ENCODE results near the gene SUGCT.

DNA sequence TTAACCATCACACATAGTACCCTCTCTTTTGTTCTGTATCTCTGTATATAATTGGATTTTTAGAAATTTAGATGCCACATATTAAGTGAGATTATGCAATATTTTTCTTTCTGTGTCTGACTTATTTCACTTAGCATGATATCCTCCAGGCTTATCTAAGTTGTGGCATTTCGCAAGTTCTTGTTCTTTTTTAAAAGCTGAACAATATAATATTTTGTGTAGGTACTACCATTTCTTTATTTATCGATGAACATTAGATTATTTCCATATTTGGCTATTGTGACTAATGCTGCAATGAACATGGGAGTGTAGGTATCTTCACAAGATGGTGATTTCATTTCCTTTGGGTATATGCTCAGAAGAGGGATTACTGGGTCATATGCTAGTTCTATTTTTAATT is 295.0 kb downstream of the SUGCT start:
- TF ChIP-seq RAD21 (IDR thresholded peaks at IDR 0.05; ENCODE audit: low read length) (no peak), POLR2AphosphoS5 (IDR thresholded peaks at IDR 0.05; ENCODE audit: low read depth, low read length) (no peak), MXI1 (IDR thresholded peaks at IDR 0.05; ENCODE audit: low read depth, low read length) (no peak), EP300 (IDR thresholded peaks at IDR 0.05; ENCODE audit: borderline replicate concordance in 1 of 2, low read depth in 1 of 2, low read length in 1 of 2) (no peak), GATA2 (CRISPR knock-in tag; IDR thresholded peaks at IDR 0.05) (no peak), TAF1 (IDR thresholded peaks at IDR 0.05; ENCODE audit: borderline replicate concordance, low read depth, low read length) (no peak), GABPA (IDR thresholded peaks at IDR 0.05; ENCODE audit: low read depth) (no peak)
- TF ChIP-seq, protein P1, sequence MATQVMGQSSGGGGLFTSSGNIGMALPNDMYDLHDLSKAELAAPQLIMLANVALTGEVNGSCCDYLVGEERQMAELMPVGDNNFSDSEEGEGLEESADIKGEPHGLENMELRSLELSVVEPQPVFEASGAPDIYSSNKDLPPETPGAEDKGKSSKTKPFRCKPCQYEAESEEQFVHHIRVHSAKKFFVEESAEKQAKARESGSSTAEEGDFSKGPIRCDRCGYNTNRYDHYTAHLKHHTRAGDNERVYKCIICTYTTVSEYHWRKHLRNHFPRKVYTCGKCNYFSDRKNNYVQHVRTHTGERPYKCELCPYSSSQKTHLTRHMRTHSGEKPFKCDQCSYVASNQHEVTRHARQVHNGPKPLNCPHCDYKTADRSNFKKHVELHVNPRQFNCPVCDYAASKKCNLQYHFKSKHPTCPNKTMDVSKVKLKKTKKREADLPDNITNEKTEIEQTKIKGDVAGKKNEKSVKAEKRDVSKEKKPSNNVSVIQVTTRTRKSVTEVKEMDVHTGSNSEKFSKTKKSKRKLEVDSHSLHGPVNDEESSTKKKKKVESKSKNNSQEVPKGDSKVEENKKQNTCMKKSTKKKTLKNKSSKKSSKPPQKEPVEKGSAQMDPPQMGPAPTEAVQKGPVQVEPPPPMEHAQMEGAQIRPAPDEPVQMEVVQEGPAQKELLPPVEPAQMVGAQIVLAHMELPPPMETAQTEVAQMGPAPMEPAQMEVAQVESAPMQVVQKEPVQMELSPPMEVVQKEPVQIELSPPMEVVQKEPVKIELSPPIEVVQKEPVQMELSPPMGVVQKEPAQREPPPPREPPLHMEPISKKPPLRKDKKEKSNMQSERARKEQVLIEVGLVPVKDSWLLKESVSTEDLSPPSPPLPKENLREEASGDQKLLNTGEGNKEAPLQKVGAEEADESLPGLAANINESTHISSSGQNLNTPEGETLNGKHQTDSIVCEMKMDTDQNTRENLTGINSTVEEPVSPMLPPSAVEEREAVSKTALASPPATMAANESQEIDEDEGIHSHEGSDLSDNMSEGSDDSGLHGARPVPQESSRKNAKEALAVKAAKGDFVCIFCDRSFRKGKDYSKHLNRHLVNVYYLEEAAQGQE (IDR thresholded peaks at IDR 0.05; ENCODE audit: low read depth, low read length): no peak
- TF ChIP-seq, protein P2, sequence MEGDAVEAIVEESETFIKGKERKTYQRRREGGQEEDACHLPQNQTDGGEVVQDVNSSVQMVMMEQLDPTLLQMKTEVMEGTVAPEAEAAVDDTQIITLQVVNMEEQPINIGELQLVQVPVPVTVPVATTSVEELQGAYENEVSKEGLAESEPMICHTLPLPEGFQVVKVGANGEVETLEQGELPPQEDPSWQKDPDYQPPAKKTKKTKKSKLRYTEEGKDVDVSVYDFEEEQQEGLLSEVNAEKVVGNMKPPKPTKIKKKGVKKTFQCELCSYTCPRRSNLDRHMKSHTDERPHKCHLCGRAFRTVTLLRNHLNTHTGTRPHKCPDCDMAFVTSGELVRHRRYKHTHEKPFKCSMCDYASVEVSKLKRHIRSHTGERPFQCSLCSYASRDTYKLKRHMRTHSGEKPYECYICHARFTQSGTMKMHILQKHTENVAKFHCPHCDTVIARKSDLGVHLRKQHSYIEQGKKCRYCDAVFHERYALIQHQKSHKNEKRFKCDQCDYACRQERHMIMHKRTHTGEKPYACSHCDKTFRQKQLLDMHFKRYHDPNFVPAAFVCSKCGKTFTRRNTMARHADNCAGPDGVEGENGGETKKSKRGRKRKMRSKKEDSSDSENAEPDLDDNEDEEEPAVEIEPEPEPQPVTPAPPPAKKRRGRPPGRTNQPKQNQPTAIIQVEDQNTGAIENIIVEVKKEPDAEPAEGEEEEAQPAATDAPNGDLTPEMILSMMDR (IDR thresholded peaks at IDR 0.05): no peak

All from SK-N-SH (cell line).